ENCODE data around the gene CLPSL2. TPM values are rescaled to one million over a fixed set of nuclear protein-coding genes. Genes with fewer than 3 reads are reported as not detected.

Gene CLPSL2
- total RNA-seq, 1 experiment from 2014 or later = 1.7 TPM

- Histone ChIP-seq H3K79me2 (ENCODE audit: insufficient read depth, low read length) (no peaks in the 10 kb centered on the region), H3K27me3 (ENCODE audit: insufficient read depth, low read length) (no peaks in the 10 kb centered on the region), H4K20me1 (ENCODE audit: insufficient read depth) (no peaks in the 10 kb centered on the region), H2AFZ (ENCODE audit: low read depth, low read length, poor library complexity, severe bottlenecking) (no peak overlapping the region), H3K9me3 (ENCODE audit: control insufficient read depth in 1 of 2, insufficient read depth in 1 of 2, low read depth in 1 of 2, low read length in 2 of 2) (0 out of 4 replicates have a peak, but pooled peaks cover 0 to 3% of the 10 kb centered on the region in 2 experiments), H3K4me1 (ENCODE audit: control insufficient read depth in 1 of 2, insufficient read depth in 2 of 2, low read length in 2 of 2) (peaks cover 0 to 12% of the 10 kb centered on the region in 2 experiments; a peak in 1 of 4 replicates), H3K9ac (ENCODE audit: low read length) (no peak overlapping the region), H3K4me2 (ENCODE audit: low read length) (no peak overlapping the region), H3K27ac (ENCODE audit: low read depth, low read length) (no peak overlapping the region), H3K9me2 (ENCODE audit: insufficient read depth) (no peaks in the 10 kb centered on the region), H3K36me3 (ENCODE audit: control insufficient read depth in 1 of 2, insufficient read depth in 2 of 2, low read length in 2 of 2) (no peaks in the 10 kb centered on the region), H3K4me3 (replicated peaks in 1 of 2; ENCODE audit: low read depth in 1 of 2, low read length in 2 of 2) (no peak overlapping the region)
- POLR2A ChIA-PET = no interaction called here
- CTCF ChIA-PET = no interaction called here
- DNase-seq (ENCODE audit: low read depth, low spot score) = no peak
- intact Hi-C loops (cut with micrococcal nuclease) = no loop called here
- TF ChIP-seq, protein P1, sequence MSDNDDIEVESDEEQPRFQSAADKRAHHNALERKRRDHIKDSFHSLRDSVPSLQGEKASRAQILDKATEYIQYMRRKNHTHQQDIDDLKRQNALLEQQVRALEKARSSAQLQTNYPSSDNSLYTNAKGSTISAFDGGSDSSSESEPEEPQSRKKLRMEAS (IDR thresholded peaks at IDR 0.05) = no peak
- TF ChIP-seq YY1 (IDR thresholded peaks at IDR 0.05; ENCODE audit: extremely low read depth, insufficient replicate concordance, low read depth, low read length) (no peak), SP1 (IDR thresholded peaks at IDR 0.05; ENCODE audit: low read depth) (no peak), CBX3 (IDR thresholded peaks at IDR 0.05; ENCODE audit: low read depth) (no peak), REST (IDR thresholded peaks at IDR 0.05; ENCODE audit: low read depth) (no peak), ATF3 (IDR thresholded peaks at IDR 0.05) (no peak), ELF1 (IDR thresholded peaks at IDR 0.05; ENCODE audit: borderline replicate concordance, low read depth) (no peak), SIN3A (IDR thresholded peaks at IDR 0.05; ENCODE audit: low read depth) (no peak), TCF7L2 (IDR thresholded peaks at IDR 0.05; ENCODE audit: borderline replicate concordance, extremely low read depth, insufficient read depth, insufficient read length) (no peak), FOSL1 (IDR thresholded peaks at IDR 0.05; ENCODE audit: low read depth) (no peak), ZNF274 (IDR thresholded peaks at IDR 0.05; ENCODE audit: low read depth, low read length) (no peak), POLR2A (IDR thresholded peaks at IDR 0.05; ENCODE audit: borderline replicate concordance, extremely low read depth, insufficient read depth, insufficient read length) (no peak), ZFX (IDR thresholded peaks at IDR 0.05) (no peak), EZH2 (IDR thresholded peaks at IDR 0.05) (no peak)
- RAD21 ChIA-PET (ENCODE audit: low non-redundant PET in 1 of 2, low total read pairs in 2 of 2, uncharacterized antibody in 2 of 2, unreplicated experiment in 2 of 2) = no interaction called here
- no peak for ATAC-seq
- no TSS peak for BruUV-seq (replicated peaks)
Observed at GRCh38 chr6:35752330-35752729, 24.1 kb upstream of the CLPSL2 start.
